ENCODE measurements around the gene PRMT1. TPM values are rescaled to one million over a fixed set of nuclear protein-coding genes. Genes with fewer than 3 reads are reported as not detected.
A peak's percentile ranks its signal among the peaks of the same experiment; 100 is the strongest.

Gene PRMT1
- polyA plus RNA-seq, 2 of the 4 experiments (the other 2 are of a cell fraction), result 504 to 516 TPM

- DNase-seq (ENCODE audit: low read depth in 1 of 2, low spot score in 1 of 2), result no peak
- H3K4me3 ChIP-seq, result no peak overlapping the region
- H3K27ac ChIP-seq, result no peak overlapping the region
- 89% methylated on average over 19 of the region's 19 CpGs for WGBS (ENCODE audit: missing lambda C conversion rate)
- POLR2A ChIA-PET, result no interaction called here
- CTCF ChIA-PET, result interaction anchor here (1.1 to 16.7 kb wide), 15 partner anchors 10 to 188 kb away, joined by 3 to 326 read pairs (median 6); partner anchors contain the start of genes BCL2L12, CPT1C and IRF3
- no peak for FAIRE-seq
- no peak for ATAC-seq
- peaks cover 32% of the 10 kb centered on the region for H3K4me1 ChIP-seq
- no peaks in the 10 kb centered on the region for H3K9me3 ChIP-seq
- 0 out of 2 replicates have a peak, but pooled peaks have one; percentile 48 for TF ChIP-seq TFCP2L1 (CRISPR knock-in tag; IDR thresholded peaks at IDR 0.05)
- TF ChIP-seq HES2 (IDR thresholded peaks at IDR 0.05), result no peak
- TF ChIP-seq MYC (IDR thresholded peaks at IDR 0.05; ENCODE audit: borderline replicate concordance, low read length), result no peak
- no peak for TF ChIP-seq RNF2 (IDR thresholded peaks at IDR 0.05; ENCODE audit: borderline replicate concordance, low read depth)
- no peak for TF ChIP-seq NFE2L2 (conservative IDR thresholded peaks at IDR 0.05; ENCODE audit: low read length)
- no peak for TF ChIP-seq POLR2A (IDR thresholded peaks at IDR 0.05; ENCODE audit: low read length)
- TF ChIP-seq ZC3H11A (IDR thresholded peaks at IDR 0.05), result no peak
- no peak for TF ChIP-seq MAFK (IDR thresholded peaks at IDR 0.05; ENCODE audit: partially characterized antibody)
- no peak for TF ChIP-seq TP53 (CRISPR knock-in tag; IDR thresholded peaks at IDR 0.05)
- TF ChIP-seq CHD4 (IDR thresholded peaks at IDR 0.05; ENCODE audit: borderline replicate concordance), result no peak
- TF ChIP-seq, protein P1, sequence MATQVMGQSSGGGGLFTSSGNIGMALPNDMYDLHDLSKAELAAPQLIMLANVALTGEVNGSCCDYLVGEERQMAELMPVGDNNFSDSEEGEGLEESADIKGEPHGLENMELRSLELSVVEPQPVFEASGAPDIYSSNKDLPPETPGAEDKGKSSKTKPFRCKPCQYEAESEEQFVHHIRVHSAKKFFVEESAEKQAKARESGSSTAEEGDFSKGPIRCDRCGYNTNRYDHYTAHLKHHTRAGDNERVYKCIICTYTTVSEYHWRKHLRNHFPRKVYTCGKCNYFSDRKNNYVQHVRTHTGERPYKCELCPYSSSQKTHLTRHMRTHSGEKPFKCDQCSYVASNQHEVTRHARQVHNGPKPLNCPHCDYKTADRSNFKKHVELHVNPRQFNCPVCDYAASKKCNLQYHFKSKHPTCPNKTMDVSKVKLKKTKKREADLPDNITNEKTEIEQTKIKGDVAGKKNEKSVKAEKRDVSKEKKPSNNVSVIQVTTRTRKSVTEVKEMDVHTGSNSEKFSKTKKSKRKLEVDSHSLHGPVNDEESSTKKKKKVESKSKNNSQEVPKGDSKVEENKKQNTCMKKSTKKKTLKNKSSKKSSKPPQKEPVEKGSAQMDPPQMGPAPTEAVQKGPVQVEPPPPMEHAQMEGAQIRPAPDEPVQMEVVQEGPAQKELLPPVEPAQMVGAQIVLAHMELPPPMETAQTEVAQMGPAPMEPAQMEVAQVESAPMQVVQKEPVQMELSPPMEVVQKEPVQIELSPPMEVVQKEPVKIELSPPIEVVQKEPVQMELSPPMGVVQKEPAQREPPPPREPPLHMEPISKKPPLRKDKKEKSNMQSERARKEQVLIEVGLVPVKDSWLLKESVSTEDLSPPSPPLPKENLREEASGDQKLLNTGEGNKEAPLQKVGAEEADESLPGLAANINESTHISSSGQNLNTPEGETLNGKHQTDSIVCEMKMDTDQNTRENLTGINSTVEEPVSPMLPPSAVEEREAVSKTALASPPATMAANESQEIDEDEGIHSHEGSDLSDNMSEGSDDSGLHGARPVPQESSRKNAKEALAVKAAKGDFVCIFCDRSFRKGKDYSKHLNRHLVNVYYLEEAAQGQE (IDR thresholded peaks at IDR 0.05), result no peak
- no peak for TF ChIP-seq HDAC2 (IDR thresholded peaks at IDR 0.05)
- TF ChIP-seq POLR2AphosphoS2 (conservative IDR thresholded peaks at IDR 0.05; ENCODE audit: low read length), result 0 out of 2 replicates have a peak, but pooled peaks have one; percentile 68
- no peak for TF ChIP-seq KDM1A (IDR thresholded peaks at IDR 0.05; ENCODE audit: low read depth)
- no peak overlapping the region for H3K4me2 ChIP-seq
Measured at GRCh38 chr19:49681830-49682229, 4.8 kb downstream of the PRMT1 start.

- DNase-seq (ENCODE audit: low read depth in 1 of 2, low spot score in 1 of 2) (no peak), ATAC-seq (no peak), FAIRE-seq (no peak)
- H3K4me3 ChIP-seq, result no peak overlapping the region
- H3K27ac ChIP-seq, result no peak overlapping the region
- no peak overlapping the region for H3K4me2 ChIP-seq
- no peak for TF ChIP-seq CEBPB (IDR thresholded peaks at IDR 0.05)
- TF ChIP-seq FOSB (CRISPR knock-in tag; IDR thresholded peaks at IDR 0.05), result no peak
- no peak for TF ChIP-seq CBX8 (IDR thresholded peaks at IDR 0.05)
- no peak for TF ChIP-seq CHD4 (IDR thresholded peaks at IDR 0.05; ENCODE audit: borderline replicate concordance)
- no peak for TF ChIP-seq RARB (CRISPR knock-in tag; IDR thresholded peaks at IDR 0.05)
- no peak for TF ChIP-seq TP53 (CRISPR knock-in tag; IDR thresholded peaks at IDR 0.05)
- TF ChIP-seq, protein P2, sequence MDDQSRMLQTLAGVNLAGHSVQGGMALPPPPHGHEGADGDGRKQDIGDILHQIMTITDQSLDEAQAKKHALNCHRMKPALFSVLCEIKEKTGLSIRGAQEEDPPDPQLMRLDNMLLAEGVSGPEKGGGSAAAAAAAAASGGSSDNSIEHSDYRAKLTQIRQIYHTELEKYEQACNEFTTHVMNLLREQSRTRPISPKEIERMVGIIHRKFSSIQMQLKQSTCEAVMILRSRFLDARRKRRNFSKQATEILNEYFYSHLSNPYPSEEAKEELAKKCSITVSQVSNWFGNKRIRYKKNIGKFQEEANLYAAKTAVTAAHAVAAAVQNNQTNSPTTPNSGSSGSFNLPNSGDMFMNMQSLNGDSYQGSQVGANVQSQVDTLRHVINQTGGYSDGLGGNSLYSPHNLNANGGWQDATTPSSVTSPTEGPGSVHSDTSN (IDR thresholded peaks at IDR 0.05), result no peak
- no peak for TF ChIP-seq FOXS1 (CRISPR knock-in tag; IDR thresholded peaks at IDR 0.05)
- no peak for TF ChIP-seq KDM1A (IDR thresholded peaks at IDR 0.05; ENCODE audit: low read depth)
- TF ChIP-seq KDM5A (IDR thresholded peaks at IDR 0.05), result no peak
- TF ChIP-seq, protein P3, sequence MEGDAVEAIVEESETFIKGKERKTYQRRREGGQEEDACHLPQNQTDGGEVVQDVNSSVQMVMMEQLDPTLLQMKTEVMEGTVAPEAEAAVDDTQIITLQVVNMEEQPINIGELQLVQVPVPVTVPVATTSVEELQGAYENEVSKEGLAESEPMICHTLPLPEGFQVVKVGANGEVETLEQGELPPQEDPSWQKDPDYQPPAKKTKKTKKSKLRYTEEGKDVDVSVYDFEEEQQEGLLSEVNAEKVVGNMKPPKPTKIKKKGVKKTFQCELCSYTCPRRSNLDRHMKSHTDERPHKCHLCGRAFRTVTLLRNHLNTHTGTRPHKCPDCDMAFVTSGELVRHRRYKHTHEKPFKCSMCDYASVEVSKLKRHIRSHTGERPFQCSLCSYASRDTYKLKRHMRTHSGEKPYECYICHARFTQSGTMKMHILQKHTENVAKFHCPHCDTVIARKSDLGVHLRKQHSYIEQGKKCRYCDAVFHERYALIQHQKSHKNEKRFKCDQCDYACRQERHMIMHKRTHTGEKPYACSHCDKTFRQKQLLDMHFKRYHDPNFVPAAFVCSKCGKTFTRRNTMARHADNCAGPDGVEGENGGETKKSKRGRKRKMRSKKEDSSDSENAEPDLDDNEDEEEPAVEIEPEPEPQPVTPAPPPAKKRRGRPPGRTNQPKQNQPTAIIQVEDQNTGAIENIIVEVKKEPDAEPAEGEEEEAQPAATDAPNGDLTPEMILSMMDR (IDR thresholded peaks at IDR 0.05), result no peak
- ChIA-PET POLR2A (no interaction called here), CTCF (interaction anchor here (0.5 to 16.7 kb wide), 5 partner anchors 13 to 163 kb away, joined by 3 to 326 read pairs (median 4); partner anchors contain the start of genes BCL2L12 and IRF3)
- no peaks in the 10 kb centered on the region for H3K9me3 ChIP-seq
- 93% methylated on average over 8 of the region's 8 CpGs for WGBS (ENCODE audit: missing lambda C conversion rate)
- peaks cover 36% of the 10 kb centered on the region for H3K4me1 ChIP-seq
Measured at GRCh38 chr19:49682274-49682673, 5.2 kb downstream of the PRMT1 start.

All from A549 (cell line).